HL-60/S4 treated with retinoic acid at 250 ng/mL for 4 days and 3 days (cell line): Measurements from ENCODE around the gene LGALSL.

Experiments used
- in situ Hi-C: fragments of 300-500 bp; cut with MboI; formaldehyde crosslinking; loops from 2 replicates; pipeline ENCODE4 v1.7.0; 2022; ENCODE audit warnings: low sequenced_read_pairs

The LGALSL gene

GRCh38 chr2:64470071-64470470 lies 16.1 kb downstream of the LGALSL start:
- in situ Hi-C loops: no loop called here

- in situ Hi-C loops: no loop called here
Observed at GRCh38 chr2:64470766-64471295, 16.9 kb downstream of the LGALSL start.

- in situ Hi-C loops: no loop called here
Observed at GRCh38 chr2:64471600-64471999, 17.6 kb downstream of the LGALSL start.

- in situ Hi-C loops: no loop called here
Observed at GRCh38 chr2:64472881-64473280, 18.9 kb downstream of the LGALSL start.

- in situ Hi-C loops: no loop called here
Observed at GRCh38 chr2:64474121-64474571, 20.2 kb downstream of the LGALSL start.

GRCh38 chr2:64474636-64475035 lies 20.7 kb downstream of the LGALSL start:
- in situ Hi-C loops: no loop called here

- in situ Hi-C loops: no loop called here
Observed at GRCh38 chr2:64477037-64477436, 23.1 kb downstream of the LGALSL start.

- in situ Hi-C loops: no loop called here
Observed at GRCh38 chr2:64477979-64478378, 24.0 kb downstream of the LGALSL start.

GRCh38 chr2:64478502-64479230 lies 24.7 kb downstream of the LGALSL start:
- in situ Hi-C loops: no loop called here

- in situ Hi-C loops: loop anchor here (10.0 kb wide), 1 partner anchor 135 kb away; no protein-coding TSS in a partner anchor
Observed at GRCh38 chr2:64479259-64480117, 25.5 kb downstream of the LGALSL start.

GRCh38 chr2:64481665-64482064 lies 27.7 kb downstream of the LGALSL start:
- in situ Hi-C loops: loop anchor here (10.0 kb wide), 1 partner anchor 137 kb away; no protein-coding TSS in a partner anchor

GRCh38 chr2:64482243-64482642 lies 28.3 kb downstream of the LGALSL start:
- in situ Hi-C loops: loop anchor here (10.0 kb wide), 1 partner anchor 137 kb away; no protein-coding TSS in a partner anchor

GRCh38 chr2:64482765-64483504 lies 29.0 kb downstream of the LGALSL start:
- in situ Hi-C loops: loop anchor here (10.0 kb wide), 1 partner anchor 138 kb away; no protein-coding TSS in a partner anchor

- in situ Hi-C loops: loop anchor here (10.0 kb wide), 1 partner anchor 141 kb away; no protein-coding TSS in a partner anchor
Observed at GRCh38 chr2:64485331-64485730, 31.4 kb downstream of the LGALSL start.

GRCh38 chr2:64485961-64486360 lies 32.0 kb downstream of the LGALSL start:
- in situ Hi-C loops: loop anchor here (10.0 kb wide), 1 partner anchor 141 kb away; no protein-coding TSS in a partner anchor

GRCh38 chr2:64487256-64488049 lies 33.5 kb downstream of the LGALSL start:
- in situ Hi-C loops: loop anchor here (10.0 kb wide), 1 partner anchor 143 kb away; no protein-coding TSS in a partner anchor

- in situ Hi-C loops: loop anchor here (10.0 kb wide), 1 partner anchor 144 kb away; no protein-coding TSS in a partner anchor
Observed at GRCh38 chr2:64488050-64488974, 34.4 kb downstream of the LGALSL start.

- in situ Hi-C loops: loop anchor here (10.0 kb wide), 1 partner anchor 144 kb away; no protein-coding TSS in a partner anchor
Observed at GRCh38 chr2:64489081-64489751, 35.3 kb downstream of the LGALSL start.
